DOHH2 (cell line): ENCODE data around the gene BCL2.
"Not testable (repeated sequence)": the region's sequence is repeated elsewhere in the genome, so short reads cannot be mapped to it uniquely, and the experiment has no call there.

Experiments used
- H3F3A ChIP-seq: fragments of 200-600 bp; sonication (generic), shearing (Covaris generic); 2 replicates; pipeline ENCODE4 v1.6.0; 2016; ENCODE audit warnings: antibody characterized with exemption, mild to moderate bottlenecking; ENCODE audit not compliant: control insufficient read depth, insufficient read depth
- H3K27ac ChIP-seq: fragments of 200-600 bp; sonication (generic); 2 replicates; pipeline ENCODE4 v1.5.1; 2014; ENCODE audit warnings: low read depth, mild to moderate bottlenecking, low read length, moderate library complexity
- H3K27me3 ChIP-seq: fragments of 200-600 bp; sonication (generic); 2 replicates; pipeline ENCODE4 v1.6.1; 2014; ENCODE audit warnings: mild to moderate bottlenecking, low read length, mixed read lengths; ENCODE audit not compliant: control insufficient read depth
- H3K36me3 ChIP-seq: fragments of 200-600 bp; sonication (generic); 2 replicates; pipeline ENCODE4 v1.6.1; 2014; ENCODE audit warnings: mild to moderate bottlenecking, low read length, moderate library complexity, mixed read lengths; ENCODE audit not compliant: control insufficient read depth
- H3K4me1 ChIP-seq: fragments of 200-600 bp; sonication (generic); 2 replicates; pipeline ENCODE4 v1.6.1; 2014; ENCODE audit warnings: mild to moderate bottlenecking, low read length, mixed read lengths; ENCODE audit not compliant: control insufficient read depth
- H3K4me2 ChIP-seq: fragments of 200-600 bp; sonication (generic); 2 replicates; pipeline ENCODE4 v1.6.0; 2014; ENCODE audit warnings: mild to moderate bottlenecking, low read length, moderate library complexity
- H3K4me3 ChIP-seq: fragments of 200-600 bp; sonication (generic); 2 replicates; pipeline ENCODE4 v1.5.1; 2014; ENCODE audit warnings: mild to moderate bottlenecking, low read length, mixed read lengths
- H3K79me2 ChIP-seq: fragments of 200-600 bp; sonication (generic); 2 replicates; pipeline ENCODE4 v1.6.1; 2014; ENCODE audit warnings: mild to moderate bottlenecking, low read length, mixed read lengths; ENCODE audit not compliant: control insufficient read depth
- H3K9me2 ChIP-seq: fragments of 200-600 bp; sonication (generic); replicated peaks from 2 replicates; pipeline ENCODE4 v1.6.1; 2014; ENCODE audit warnings: mild to moderate bottlenecking, low read length, mixed read lengths; ENCODE audit not compliant: control insufficient read depth
- H3K9me3 ChIP-seq: fragments of 200-600 bp; sonication (generic); 2 replicates; pipeline ENCODE4 v1.6.1; 2014; ENCODE audit warnings: antibody characterized with exemption, low read length, mixed read lengths; ENCODE audit not compliant: control insufficient read depth, insufficient read depth
- H4K20me1 ChIP-seq: fragments of 200-600 bp; sonication (generic); 2 replicates; pipeline ENCODE4 v1.6.0; 2014; ENCODE audit warnings: low read depth, mild to moderate bottlenecking, antibody characterized with exemption, low read length, moderate library complexity; ENCODE audit not compliant: control insufficient read depth, insufficient read depth
- EZH2phosphoT487 ChIP-seq: fragments of 200-600 bp; sonication (generic); IDR thresholded peaks from 2 replicates; pipeline ENCODE4 v1.6.1; 2017; ENCODE audit warnings: borderline replicate concordance, mild to moderate bottlenecking, antibody characterized with exemption, low read length, moderate library complexity, mixed read lengths
- TF ChIP-seq, protein P1 (sequence below): fragments of 200-600 bp; sonication (generic); IDR thresholded peaks from one replicate; pipeline ENCODE4 v1.5.1; 2014; ENCODE audit warnings: antibody characterized with exemption, mild to moderate bottlenecking, low read depth, low read length; ENCODE audit not compliant: poor library complexity, severe bottlenecking

Gene BCL2

GRCh38 chr18:63236921-63237846, 82.4 kb downstream of the BCL2 start:
- Histone ChIP-seq H4K20me1 (0 out of 2 replicates have a peak, but pooled peaks cover 2% of the 10 kb centered on the region), H3K4me3 (no peak overlapping the region), H3F3A (no peaks in the 10 kb centered on the region), H3K9me2 (no peaks in the 10 kb centered on the region), H3K36me3 (peaks cover 78% of the 10 kb centered on the region), H3K9me3 (no peaks in the 10 kb centered on the region), H3K4me1 (no peaks in the 10 kb centered on the region), H3K27ac (no peak overlapping the region), H3K27me3 (no peaks in the 10 kb centered on the region), H3K4me2 (no peak overlapping the region), H3K79me2 (peaks cover 92% of the 10 kb centered on the region)
- no peak for TF ChIP-seq EZH2phosphoT487
- TF ChIP-seq, protein P1, sequence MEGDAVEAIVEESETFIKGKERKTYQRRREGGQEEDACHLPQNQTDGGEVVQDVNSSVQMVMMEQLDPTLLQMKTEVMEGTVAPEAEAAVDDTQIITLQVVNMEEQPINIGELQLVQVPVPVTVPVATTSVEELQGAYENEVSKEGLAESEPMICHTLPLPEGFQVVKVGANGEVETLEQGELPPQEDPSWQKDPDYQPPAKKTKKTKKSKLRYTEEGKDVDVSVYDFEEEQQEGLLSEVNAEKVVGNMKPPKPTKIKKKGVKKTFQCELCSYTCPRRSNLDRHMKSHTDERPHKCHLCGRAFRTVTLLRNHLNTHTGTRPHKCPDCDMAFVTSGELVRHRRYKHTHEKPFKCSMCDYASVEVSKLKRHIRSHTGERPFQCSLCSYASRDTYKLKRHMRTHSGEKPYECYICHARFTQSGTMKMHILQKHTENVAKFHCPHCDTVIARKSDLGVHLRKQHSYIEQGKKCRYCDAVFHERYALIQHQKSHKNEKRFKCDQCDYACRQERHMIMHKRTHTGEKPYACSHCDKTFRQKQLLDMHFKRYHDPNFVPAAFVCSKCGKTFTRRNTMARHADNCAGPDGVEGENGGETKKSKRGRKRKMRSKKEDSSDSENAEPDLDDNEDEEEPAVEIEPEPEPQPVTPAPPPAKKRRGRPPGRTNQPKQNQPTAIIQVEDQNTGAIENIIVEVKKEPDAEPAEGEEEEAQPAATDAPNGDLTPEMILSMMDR = no peak

GRCh38 chr18:63236406-63236805, 83.2 kb downstream of the BCL2 start:
- Histone ChIP-seq H3K4me1 (no peaks in the 10 kb centered on the region), H3K27me3 (no peaks in the 10 kb centered on the region), H3K27ac (no peak overlapping the region), H3K79me2 (peaks cover 92% of the 10 kb centered on the region), H3F3A (no peaks in the 10 kb centered on the region), H3K4me2 (no peak overlapping the region), H3K9me2 (no peaks in the 10 kb centered on the region), H3K36me3 (peaks cover 76% of the 10 kb centered on the region), H3K9me3 (no peaks in the 10 kb centered on the region), H4K20me1 (0 out of 2 replicates have a peak, but pooled peaks cover 2% of the 10 kb centered on the region), H3K4me3 (no peak overlapping the region)
- TF ChIP-seq, protein P1 = no peak
- no peak for TF ChIP-seq EZH2phosphoT487

GRCh38 chr18:63235920-63236319, 83.6 kb downstream of the BCL2 start:
- H3K4me1 ChIP-seq, H3K4me3 ChIP-seq, H3K27me3 ChIP-seq, H3K9me3 ChIP-seq, H3F3A ChIP-seq, H3K9me2 ChIP-seq, H3K27ac ChIP-seq, H3K4me2 ChIP-seq, H4K20me1 ChIP-seq: not testable (repeated sequence)
- H3K36me3 ChIP-seq = peaks cover 76% of the 10 kb centered on the region
- H3K79me2 ChIP-seq = peaks cover 92% of the 10 kb centered on the region

DNA sequence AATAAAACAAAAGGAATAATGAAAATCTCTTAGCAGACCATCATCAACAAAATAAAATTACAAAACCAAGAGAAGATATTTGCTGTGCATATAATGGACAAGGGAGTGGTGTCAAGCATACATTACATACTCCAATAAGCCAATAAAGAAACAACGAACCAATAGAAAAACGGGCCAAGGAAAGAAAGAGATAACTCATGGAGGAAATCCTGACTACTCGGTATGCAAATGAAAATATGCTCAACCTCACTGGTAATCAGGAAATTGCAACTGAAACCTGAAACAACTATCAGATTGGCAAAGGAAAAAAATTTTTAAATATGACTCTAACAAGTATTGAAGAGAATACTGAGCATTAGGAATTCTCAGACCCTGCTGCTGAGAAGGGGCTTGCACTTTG, 84.7 kb downstream of the BCL2 start:
- H3K4me1 ChIP-seq = no peaks in the 10 kb centered on the region
- 0 out of 2 replicates have a peak, but pooled peaks cover 2% of the 10 kb centered on the region for H4K20me1 ChIP-seq
- peaks cover 92% of the 10 kb centered on the region for H3K79me2 ChIP-seq
- H3K4me2 ChIP-seq = no peak overlapping the region
- peaks cover 71% of the 10 kb centered on the region for H3K36me3 ChIP-seq
- TF ChIP-seq EZH2phosphoT487 = no peak
- TF ChIP-seq, protein P1 = no peak
- no peaks in the 10 kb centered on the region for H3K9me2 ChIP-seq
- no peaks in the 10 kb centered on the region for H3K9me3 ChIP-seq
- no peak overlapping the region for H3K27ac ChIP-seq
- no peaks in the 10 kb centered on the region for H3K27me3 ChIP-seq
- H3K4me3 ChIP-seq = no peak overlapping the region
- no peaks in the 10 kb centered on the region for H3F3A ChIP-seq
